Measurements from ENCODE around the gene FGF7. TPM values are rescaled to one million over a fixed set of nuclear protein-coding genes. Genes with fewer than 3 reads are reported as not detected.

FGF7 gene
- total RNA-seq (2022; extraction: Qiagen RNA extraction; ENCODE audit: low read depth): not detected in 5 replicates

GRCh38 chr15:49423021-49423420, at the start of gene FGF7:
TSS of gene FGF7 (plus strand) at chr15:49423242. CDS start at chr15:49424298, 1,056 bp downstream.

Other genes starting within 250 kb of the FGF7 start
- gene FAM227B, start 197.6 kb downstream of the FGF7 start, total RNA-seq (2022; extraction: Qiagen RNA extraction; ENCODE audit: low read depth): 0.94 to 1.6 TPM (median 1.2 TPM) in 5 replicates
- gene DTWD1, start 197.8 kb downstream of the FGF7 start, total RNA-seq (2022; extraction: Qiagen RNA extraction; ENCODE audit: low read depth): 7.5 to 22.0 TPM (median 16.4 TPM) in 5 replicates

Measured in A549 treated with ZK216348 at 1 μM for 4 hours (cell line).